SH-SY5Y (cell line): Measurements from ENCODE around the gene GKN1.

Experiments
- GATA2 ChIP-seq: IDR thresholded peaks from 2 replicates; pipeline ENCODE4 v1.6.1; 2011; ENCODE audit warnings: mild to moderate bottlenecking, low read depth, low read length
- GATA3 ChIP-seq: IDR thresholded peaks from 2 replicates; pipeline ENCODE4 v1.6.1; 2011; ENCODE audit warnings: low read depth, mild to moderate bottlenecking, low read length, moderate library complexity

GRCh38 chr2:68951899-68952298 is 22.5 kb upstream of the GKN1 start:
- TF ChIP-seq GATA2 (no peak), GATA3 (no peak)
